Medulla oblongata (tissue), 1 donor: ENCODE measurements around the gene CAST.

Experiments used
- DNase-seq: peaks from one replicate; pipeline ENCODE4 v3.0.0-alpha.2; 2015; ENCODE audit errors: extremely low spot score

The CAST gene

DNA sequence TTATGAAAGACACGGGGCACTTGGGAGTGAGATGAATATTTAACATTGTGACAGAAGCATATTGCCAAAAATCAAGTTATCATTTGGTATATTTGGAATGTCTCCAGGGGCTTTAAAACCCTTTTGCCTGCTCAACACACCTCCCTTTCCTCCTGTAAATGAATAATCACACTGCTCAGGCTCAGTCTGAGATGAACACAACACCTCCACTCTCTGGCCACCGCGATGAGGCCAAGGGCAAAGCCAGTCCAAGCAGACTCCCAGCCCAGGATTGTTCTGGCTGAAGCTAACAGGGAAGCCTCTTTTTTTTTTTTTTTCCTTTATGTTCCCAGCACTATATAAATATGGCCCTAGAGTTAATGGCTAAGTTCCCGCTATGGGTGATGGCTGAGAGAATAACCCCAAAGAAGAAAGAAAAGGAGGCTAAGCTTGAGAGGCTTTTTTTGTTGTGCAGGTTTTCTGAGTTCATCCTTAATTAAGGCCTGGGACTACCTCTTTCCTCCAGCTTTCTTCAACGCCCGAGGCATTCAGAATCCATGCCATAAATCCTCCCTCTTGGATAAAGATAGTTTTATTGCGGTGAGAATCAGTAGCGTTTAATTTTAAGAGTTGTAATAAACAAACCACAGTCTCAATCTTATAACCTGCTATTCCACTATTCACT lies 156.1 kb downstream of the CAST start:
- DNase-seq: no peak

- DNase-seq: no peak
Observed at GRCh38 chr5:96819806-96820205, 157.6 kb downstream of the CAST start.

DNA sequence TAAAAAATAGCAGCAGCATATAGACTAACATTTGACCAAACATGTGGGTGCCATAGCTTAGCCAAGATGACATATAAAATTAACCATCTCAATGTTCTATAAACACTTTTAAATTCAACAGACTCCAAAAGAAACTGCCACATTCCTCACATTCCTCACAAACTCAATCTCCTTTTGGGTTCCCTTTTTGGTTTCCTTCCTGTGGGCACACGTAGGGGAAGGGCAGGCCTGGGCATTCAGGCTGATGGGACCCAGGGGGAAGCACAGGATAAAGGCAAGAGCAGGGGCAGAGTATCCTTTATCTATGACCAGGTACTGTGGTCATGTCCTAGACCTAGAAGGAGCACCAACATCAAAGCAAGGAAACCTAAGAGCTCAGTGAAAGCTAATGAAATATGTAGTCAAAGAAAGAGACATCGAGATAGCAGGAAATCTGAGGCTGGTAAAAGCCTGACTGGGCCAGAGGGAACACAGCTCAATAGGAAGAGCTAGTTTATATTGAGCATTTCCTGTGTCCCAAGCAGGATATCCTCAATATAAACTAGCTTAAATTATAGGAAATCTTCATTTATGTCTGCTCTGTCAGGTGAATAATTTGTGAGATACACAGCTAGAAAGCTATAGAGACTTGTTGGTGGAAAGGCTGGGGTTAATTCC lies 159.2 kb downstream of the CAST start:
- no peak for DNase-seq

DNA sequence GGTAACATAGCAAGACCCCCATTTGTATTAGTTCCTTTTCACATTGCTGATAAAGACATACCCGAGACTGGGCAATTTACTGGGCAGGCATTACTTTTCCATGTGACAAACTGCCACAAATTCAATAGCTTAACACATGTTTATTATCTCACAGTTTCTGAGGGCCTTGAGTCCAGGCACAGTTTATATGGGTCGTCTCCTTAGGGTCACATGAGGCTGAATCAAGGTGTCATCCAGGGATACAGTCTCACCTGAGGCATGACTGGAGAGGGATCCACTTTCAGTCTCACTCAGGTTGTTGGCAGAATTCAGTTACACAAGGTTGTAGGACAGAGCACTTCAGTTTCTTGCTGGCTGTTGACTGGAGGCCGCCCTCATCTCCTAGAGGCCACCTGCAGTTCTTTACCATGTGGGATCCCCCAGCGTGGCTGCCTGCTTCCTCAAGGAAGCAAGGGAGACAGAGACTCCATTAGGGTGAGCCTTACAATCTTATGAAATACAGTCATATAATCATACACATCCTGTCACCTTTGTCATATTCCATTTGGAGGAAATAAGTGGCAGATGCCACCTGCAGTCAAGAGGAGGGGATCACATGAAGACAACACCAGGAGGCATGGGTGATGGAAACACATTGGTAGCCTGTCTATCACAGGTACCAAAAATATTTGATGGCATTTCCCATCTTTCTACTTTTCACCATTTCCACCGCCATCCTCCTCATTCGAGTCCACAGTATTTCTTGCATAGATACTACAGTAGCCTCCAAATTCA lies 160.7 kb downstream of the CAST start:
- no peak for DNase-seq

DNA sequence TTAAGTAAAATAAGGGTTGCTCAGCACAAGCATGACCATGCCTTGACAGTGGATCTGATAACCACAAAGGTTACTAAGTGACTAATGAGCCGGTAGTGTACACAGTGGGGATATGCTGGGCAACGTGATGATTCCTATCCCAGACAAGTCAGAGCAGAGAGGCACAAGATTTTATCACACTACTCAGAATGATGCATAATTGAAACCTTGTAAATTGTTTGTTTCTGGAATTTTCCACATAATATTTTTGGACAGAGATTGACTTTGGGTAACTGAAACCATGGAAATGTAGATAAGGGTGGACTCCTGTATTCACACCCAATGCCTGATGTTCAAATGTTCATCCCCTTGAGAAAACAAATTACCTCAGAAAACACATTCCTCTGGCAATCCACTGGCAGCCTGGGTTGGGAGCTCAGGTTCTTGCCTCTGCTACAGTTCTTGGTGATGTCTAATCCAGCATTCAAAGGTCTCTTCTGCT lies 161.8 kb downstream of the CAST start:
- no peak for DNase-seq
